Measurements from ENCODE around the gene EIF1.
"Not testable (repeated sequence)": the region's sequence is repeated elsewhere in the genome, so short reads cannot be mapped to it uniquely, and the experiment has no call there.

The EIF1 gene

GRCh38 chr17:41678907-41679739 lies 9.6 kb upstream of the EIF1 start:
- peak; percentile 29 for DNase-seq (ENCODE audit: low read depth)

- DNase-seq (ENCODE audit: low read depth) = no peak
These were observed 8.8 kb upstream of the EIF1 start for GRCh38 chr17:41679740-41680425.

- DNase-seq (ENCODE audit: low read depth) = no peak
These were observed 8.2 kb upstream of the EIF1 start for GRCh38 chr17:41680426-41681040.

DNA sequence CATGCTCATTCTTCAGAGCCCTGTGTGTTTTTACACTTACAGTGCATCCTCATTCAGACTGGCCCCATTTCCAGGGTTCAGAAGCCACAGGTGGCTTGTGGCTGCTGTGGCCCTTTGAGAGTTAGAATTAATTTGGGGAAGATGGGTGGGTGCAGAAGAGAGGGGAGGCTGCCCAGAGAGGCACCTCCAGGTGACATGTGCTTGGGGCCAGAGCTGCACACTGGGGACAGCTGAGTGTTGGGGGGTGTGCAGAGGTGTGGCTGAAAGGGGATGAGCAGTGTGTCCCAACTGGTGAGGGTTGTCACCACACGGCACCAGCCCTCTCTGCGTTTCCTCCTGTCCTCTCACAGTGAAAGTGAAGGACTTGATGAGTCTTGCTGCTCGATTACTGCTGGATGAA lies 6.9 kb upstream of the EIF1 start:
- DNase-seq (ENCODE audit: low read depth) = no peak

GRCh38 chr17:41682631-41683030 lies 6.1 kb upstream of the EIF1 start:
- DNase-seq (ENCODE audit: low read depth) = no peak

DNA sequence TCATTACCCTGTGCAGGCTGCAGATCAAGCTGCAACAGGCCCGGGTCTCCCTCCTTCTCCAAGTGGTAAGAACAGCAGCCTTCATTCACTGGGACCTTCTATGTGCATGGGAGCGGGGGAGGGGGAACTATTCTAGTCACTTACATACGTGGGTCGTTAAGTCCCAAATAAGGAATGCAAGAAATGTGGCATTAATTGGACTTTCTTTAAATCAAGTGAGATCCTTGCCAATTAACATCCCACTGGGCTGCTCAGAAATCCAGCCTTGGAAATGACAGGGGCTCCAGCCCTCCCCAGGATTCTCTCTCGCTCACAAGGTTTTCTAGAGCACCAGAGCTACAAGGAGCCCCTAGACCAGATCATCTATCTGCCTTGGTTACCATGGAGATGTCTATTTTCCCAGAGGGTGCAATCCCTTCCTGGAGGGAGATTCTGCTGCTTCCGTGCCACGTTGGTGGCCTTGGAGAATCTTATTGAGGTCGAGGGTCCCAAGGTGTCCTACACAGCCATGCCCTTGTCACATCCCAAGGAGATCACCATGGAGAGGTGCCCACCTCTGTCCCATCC lies 5.2 kb upstream of the EIF1 start:
- DNase-seq (ENCODE audit: low read depth) = no peak

- DNase-seq (ENCODE audit: low read depth) = no peak
These were observed 4.7 kb upstream of the EIF1 start for GRCh38 chr17:41684035-41684434.

DNA sequence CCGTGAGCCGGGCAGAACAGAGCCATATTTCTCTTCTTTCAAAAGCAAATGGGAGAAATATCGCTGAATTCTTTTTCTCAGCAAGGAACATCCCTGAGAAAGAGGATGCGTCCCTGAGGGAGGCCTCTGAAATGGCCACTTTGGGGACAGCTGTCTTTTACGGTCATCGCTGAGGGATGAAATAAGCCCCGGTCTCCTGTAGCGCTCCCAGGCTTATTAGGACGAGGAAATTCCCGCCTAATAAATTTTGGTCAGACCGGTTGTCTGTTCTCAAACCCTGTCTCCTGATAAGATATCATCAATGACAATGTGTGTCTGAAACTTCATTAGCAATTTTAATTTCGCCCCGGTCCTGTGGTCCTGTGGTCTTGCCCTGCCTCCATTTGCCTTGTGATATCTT lies 2.9 kb upstream of the EIF1 start:
- not testable (repeated sequence) for DNase-seq (ENCODE audit: low read depth)

DNA sequence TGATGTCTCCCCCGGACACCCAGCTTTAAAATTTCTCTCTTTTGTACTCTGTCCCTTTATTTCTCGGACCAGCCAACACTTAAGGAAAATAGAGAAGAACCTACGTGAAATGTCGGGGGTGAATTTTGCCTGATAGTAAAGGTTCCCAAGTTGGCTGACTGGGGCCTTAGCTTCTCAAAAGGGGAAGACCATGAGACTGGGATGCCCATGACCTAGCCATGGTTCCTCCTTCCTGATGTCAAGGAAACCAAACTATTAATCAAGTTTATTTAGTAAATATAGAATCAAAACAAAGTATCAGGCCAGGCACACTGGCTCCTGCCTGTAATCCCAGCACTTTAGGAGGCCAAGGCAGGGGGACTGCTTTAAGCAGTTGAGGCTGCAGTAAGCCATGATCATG lies 2.4 kb upstream of the EIF1 start:
- DNase-seq (ENCODE audit: low read depth) = no peak

- peak; percentile 53 for DNase-seq (ENCODE audit: low read depth)
These were observed 651 bp upstream of the EIF1 start for GRCh38 chr17:41687828-41688640.

GRCh38 chr17:41689497-41690299 lies 1.0 kb downstream of the EIF1 start:
- no peak for DNase-seq (ENCODE audit: low read depth)

DNA sequence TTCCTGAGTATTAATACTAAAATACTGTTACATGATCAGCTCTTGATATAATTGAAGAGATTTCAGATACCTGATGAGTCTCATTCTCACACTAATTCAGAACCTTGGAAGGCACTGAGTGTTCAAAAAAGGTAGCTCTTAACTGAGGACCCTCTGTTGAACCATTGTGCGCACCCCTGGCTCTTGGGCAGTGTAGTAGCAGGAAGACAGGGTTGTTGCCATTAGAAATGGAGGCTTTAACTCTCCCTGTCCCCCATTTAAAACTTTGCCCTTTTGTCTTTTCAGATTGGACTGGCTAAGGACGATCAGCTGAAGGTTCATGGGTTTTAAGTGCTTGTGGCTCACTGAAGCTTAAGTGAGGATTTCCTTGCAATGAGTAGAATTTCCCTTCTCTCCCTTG lies 1.8 kb downstream of the EIF1 start:
- DNase-seq (ENCODE audit: low read depth) = no peak

GRCh38 chr17:41691031-41691777 lies 2.5 kb downstream of the EIF1 start:
- no peak for DNase-seq (ENCODE audit: low read depth)

DNA sequence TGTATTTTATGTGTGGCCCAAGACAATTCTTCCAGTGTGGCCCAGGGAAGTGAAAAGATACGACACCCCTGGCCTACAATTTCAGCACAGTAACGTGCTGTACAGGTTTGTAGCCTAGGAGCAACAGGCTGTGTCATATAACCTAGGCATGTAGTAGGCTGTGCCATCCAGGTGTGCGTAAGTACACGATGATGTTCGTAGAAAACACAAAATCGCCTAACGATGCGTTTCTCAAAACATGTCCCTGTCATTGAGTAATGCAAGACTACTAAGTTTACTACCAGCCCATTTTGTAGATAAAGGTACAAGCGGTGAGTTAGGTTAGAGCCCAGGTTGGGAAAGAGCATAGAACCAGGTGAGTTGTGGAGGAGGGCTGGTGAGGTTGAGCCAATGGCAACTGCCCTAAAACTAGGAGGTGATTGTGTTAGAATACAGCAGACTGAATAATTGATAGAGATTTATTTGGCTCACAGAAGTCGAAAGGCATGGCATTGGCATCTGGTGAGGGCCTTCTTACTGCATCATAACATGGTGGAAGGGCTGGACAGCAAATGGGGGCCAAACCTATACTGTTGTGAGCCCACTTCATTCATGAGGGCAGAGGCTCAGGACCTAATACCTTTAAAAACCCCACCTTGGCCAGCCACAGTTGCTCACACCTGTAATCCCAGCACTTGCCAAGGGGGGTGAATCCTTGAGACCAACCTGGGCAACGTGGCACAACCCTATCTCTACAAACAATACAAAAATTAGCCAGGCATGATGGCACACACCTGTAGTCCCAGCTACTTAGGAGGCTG lies 4.2 kb downstream of the EIF1 start:
- DNase-seq (ENCODE audit: low read depth) = no peak

GRCh38 chr17:41695134-41695661 lies 6.5 kb downstream of the EIF1 start:
- no peak for DNase-seq (ENCODE audit: low read depth)

DNA sequence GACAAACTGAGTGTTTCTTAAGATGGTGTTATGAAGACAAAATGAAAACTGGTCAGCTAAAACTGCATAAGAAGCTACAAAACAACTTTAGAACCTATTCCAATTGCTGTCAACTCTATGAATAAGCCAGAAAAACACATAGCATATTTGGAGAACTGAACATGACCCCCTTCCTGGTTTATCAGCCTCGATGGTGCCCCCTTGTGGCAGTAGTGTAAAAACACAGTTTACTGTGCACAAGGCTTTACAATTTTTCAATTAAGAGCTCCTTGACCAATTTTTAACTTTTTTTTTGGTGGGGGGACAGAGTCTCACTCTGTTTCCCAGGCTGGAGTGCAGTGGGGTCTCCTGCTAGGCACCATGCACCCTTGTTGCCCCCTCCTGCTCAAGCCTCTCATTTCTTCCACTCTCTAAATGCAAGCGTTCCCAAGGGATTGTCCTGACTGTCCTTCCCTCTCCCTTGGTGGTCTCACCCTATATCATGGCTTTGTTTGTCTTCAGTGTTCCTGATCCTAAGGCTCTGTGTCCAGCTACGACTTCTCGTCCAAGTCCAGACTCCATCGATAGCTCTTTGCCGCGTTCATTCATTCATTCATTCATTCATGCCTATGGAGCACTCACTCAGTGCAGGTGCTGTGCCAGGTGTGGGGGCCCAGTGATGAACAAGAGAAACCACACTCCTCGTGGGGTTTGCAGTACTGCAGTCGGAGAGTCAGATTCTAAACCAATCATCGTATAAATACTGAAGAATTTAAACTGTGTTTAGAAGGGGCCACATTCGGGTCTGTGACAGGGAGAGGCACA lies 7.5 kb downstream of the EIF1 start:
- peak; percentile 55 for DNase-seq (ENCODE audit: low read depth)

DNA sequence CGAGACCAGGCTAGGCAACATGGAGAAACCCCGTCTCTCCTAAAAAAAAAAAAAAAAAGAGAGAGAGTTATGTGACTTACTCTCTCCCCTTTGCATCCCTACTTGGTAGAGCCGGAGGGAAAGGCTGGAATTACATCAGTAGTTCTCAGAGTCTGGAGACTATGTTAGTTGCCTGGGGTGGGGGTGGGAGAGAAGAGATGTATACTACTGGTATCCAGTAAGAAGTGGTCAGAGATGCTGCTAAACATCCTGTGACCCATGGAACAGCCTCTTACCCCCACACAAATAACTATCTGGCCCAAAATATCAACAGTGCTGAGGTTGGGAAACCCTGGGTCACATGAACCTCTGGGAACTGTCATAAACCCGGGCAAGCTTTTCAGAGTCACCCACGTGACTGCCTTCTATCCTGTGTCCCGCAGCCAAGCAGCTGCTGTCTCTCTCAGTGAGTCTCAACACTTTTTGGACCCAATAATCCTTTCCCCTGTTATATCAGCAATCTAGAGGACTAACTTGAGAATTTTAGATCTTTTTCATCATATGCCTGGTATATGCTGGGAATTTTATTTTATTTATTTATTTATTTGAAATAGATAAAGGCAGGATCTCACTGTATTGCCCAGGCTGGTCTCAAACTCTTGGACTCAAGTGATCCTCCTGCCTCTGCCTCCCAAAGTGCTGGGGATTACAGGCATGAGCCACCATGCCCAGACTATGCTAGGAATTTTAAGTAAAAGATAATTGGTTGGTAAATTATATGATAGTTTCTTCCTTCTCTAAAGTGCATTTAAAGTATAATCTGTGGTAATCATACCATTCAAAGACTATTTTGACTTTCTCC lies 8.7 kb downstream of the EIF1 start:
- DNase-seq (ENCODE audit: low read depth) = no peak

Data from activated T-helper 1 cell treated with Interleukin-2 at 50 U/mL for 16 hours (primary cell).